ENCODE data around the gene RAB29.

RAB29 gene

DNA sequence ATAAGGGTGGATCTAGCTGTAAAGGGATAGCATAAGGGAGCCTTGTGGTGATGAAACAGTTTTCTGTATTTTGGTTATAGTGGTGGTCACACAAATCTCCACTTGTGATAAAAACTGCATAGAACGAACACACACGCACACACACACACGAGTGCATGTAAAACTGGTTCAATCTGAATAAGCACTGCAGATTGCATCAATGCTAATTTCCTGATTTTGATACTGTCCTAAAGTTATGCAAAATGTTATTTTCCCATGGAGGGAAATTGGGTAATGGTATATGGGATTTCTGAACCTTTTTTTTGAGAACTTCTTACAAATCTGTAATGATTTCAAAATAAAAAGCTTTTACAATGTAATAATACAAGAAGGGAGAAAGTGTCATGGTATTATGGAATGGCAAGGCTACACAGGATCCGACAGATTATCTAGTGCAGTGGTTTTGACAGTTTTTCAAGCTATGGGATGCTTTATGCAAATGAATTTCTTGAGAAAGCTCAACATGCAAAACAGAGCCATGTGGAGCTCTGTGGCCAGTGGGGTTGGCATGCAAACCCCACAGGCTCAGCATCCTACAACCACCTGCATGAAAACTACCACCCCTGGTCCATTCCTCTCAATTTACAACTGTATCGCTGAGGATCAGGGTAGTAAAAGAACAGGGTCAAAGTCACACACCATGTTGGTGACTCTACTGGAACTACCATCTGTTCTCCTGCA lies 18.9 kb upstream of the RAB29 start:
- no peak for DNase-seq

DNA sequence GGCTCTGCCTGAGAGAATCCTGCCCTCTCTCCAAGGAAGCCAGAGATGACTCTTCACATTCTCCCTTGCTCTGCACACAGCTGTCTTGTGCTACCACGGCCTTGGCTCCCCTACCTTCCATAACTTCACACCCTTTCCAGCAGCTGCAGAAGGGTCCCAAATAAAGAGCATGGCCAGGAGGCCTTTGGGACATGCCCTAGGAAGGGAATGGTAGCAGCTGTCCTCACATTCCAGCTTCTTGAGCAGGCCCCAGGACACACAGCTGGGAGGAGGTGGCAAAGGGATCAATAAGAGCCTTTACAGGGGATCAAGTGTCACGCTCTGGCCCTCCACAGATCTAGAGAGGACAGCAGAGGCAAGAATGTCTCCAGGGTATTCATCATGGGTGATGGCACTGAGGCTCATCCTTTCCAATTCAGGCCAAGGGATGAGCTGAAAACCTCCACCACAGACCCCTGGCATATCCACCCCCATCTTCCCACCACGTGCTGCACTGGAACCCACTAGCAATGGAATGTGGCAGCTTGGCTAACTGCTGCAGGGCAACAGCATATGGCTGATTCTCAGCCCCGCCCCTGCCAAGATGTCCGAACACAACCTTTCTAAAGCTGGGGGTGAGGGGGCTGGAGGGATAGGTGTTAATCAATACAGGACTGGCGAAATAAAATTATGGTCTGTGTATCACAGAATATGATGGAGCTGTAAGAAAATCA lies 17.8 kb upstream of the RAB29 start:
- DNase-seq = no peak

DNA sequence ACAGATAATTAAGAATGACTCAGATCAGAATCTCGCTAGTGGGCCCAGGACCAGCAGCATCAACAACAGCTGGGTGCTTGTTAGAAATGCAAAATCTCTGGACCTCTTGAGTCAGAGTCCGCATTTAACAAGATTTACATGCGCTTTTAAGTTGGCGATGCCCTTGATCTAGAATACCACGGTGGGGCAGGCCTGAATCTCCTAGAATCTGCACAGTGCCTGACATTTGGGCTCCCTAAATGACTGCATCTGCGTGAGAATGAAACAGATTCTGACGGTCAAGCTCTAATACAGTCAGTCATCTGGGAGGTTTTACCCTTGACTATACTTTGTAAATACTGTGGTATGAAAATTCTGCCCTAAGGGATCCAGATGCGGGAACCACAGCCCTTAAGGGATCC lies 17.2 kb upstream of the RAB29 start:
- no peak for DNase-seq

DNA sequence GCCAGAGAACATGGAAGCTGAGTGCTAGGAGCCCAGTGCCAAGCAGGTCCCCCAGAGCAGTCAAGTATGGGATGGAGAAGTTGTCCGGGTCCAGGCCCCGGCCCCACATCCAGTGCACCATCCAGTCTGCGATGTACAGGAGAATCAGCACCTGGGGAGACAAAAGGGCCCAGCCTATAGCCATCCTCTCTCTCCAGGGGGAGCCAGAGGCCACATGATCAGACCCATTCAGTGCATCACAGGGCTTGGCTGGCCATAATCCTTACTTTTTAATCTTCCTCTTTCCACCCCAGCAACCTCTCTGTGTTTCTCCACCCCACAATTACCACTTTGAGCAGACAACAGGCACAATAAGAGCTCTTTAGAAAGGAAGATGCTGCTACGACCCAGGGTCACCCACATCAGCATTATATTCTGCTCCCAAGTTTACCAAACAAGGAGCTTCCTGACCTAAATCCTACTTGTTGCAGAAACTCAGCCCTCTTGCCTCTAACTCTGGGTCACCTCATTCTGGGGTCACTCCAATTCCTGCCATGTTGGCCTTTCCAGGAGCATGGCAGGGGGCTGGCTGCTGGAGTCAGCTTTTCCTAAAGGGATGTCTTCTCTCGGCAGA lies 16.4 kb upstream of the RAB29 start:
- DNase-seq = peak; percentile 43

DNA sequence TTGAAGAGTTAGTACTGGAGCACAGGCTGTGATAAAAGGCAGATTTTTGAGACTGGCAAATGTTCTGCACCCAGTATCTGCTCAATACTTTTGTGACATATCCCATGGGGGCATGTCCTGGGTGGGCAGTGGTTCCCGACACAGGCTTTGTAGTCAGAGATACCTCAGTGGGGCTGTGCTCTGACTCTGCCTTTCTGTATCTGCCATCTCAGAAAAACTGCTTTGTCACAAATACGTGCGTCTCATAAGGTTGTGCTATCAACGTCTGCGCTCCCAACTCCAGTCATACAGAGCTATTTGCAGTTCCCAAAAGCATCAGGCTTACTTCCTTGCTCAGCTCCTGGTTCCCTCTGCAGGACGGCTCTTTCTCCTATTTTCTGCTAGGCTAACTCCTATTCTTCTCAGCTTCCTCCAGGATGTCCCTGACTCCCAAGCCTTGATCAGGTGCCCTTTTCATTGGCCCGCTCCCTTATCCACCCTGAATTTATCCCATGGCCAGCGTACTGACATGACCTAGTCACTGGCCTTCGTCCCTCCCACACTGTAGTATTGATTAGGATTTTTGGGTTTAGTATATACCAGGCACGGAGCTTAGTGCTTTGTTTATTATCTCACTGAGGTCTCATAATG lies 12.1 kb upstream of the RAB29 start:
- DNase-seq = no peak

DNA sequence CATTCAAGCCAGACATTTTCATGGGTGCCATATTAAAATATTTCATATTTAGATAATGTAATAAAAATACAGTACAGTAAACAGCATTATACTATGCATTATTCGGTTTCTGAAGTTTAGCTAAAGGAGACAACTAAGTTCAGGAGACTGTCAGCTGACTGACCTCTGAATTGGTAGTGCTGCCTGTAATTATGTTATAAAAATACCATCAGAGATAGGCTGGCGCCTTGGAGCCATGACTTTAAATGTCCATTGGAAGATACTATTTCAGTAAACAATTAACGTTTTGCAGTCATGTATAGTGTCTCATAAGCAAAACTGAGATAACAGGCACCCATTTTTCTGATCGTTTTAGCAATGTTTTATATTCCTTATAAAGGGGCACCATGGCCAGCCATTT lies 11.3 kb upstream of the RAB29 start:
- no peak for DNase-seq

DNA sequence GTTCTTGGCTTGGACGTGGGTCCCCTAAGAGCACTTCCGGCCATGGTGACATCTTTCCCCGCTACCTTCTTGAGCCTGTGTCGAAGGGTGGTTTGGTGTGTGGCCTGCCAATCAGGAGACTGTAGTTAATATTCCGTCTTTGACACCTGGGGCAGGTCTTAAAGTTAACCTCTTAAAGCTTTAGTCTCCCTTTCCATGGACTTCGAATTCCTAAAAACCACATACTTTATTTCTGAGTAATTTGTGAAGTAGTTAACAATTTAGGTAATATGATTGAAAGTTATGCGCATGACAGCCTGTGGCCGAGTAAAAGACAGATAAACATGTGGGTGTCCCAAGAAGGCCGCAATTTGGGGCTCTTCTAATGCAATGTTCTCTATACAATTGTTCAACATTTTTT lies 10.2 kb upstream of the RAB29 start:
- no peak for DNase-seq

DNA sequence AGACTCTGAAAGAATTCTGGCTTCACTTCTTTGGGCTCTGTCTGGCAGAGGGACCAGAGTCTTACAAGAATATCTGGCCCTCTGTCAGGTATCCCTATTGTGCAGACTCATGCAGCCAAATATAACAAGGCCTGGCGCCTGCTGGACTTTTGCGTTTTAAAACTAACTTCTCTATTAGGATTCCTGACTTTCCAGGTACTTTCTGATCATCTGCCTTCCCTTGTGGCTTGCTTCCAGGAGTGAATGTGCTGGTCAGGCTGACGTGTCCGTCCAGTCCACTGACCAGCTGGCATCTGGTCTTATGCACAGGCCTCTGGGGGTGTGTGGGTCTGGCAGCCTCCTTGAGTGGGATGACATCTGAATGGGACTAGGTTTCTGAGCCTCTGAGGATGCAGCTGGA lies 8.6 kb upstream of the RAB29 start:
- DNase-seq = no peak

DNA sequence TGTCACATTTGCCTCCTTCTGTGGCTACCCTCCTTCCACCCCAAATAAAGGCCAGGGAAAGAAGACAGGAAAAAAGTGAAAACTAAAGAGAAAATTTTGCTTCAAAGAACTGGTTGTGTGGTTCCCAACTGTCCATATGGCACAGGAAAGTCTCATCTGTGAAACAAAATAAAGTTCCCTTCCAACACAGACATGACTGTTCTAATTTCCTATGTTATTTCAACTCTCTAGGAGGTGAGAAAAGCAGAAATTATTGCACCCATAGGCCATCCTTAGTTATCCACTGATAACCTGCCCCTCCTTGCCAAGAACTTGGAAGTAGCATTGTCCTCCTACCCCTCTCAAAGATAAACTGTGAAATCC lies 8.1 kb upstream of the RAB29 start:
- DNase-seq = no peak

DNA sequence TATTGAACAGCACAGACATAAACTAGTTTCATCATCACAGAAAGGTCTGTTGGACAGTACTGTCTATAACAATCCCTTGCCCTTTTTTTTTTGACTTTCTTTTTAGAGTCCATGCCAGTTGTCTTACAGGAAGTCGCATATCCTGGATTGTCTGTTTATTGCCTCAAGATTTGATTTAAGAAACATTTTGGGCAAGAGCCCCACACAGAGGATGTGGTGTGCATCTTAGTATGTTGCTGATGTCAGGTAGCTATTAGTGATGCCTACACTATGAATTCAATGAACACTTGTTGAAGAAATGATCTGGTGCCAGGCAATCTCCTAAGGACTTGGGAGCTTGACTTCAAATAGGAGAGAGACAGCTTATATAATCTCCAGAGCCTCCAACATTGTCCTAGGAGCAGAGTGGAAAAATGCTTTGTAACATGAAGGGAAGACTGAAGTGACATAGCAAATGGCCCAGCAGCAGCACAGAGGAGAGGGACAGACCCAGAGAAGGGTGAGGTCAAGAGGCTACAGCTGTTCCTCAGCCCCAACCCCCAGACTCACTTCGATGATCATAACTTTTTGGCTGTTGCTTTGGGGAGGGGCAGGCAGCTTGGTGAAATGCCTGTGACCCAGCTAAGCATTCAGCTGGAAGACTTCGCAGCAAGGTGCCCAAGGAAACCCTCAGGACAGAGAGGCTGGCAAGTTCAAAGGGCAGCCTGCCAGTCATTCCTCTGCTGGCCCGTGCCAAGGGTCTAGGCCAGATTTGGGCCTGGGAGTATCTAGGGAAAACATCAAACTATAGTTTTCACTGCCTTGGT lies 7.5 kb upstream of the RAB29 start:
- peak; percentile 28 for DNase-seq

DNA sequence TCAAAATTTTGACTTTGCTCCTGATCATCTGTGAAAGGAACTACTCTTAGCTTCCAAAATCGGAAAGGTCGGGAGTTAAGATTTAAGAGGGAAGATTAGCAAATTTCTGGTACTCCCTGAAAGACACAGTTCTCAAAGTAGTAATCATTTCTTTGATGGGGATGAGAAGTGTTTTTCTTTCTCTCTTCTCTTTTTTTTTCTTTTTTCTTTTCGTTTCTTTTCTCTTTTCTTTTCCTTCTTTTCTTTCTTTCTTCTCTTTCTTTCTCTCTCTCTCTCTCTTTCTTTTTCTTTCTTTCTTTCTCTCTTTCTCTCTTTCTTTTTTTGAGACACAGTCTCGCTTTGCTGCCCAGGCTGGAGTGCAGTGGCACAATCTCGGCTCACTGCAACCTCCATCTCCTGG lies 5.1 kb upstream of the RAB29 start:
- no peak for DNase-seq

DNA sequence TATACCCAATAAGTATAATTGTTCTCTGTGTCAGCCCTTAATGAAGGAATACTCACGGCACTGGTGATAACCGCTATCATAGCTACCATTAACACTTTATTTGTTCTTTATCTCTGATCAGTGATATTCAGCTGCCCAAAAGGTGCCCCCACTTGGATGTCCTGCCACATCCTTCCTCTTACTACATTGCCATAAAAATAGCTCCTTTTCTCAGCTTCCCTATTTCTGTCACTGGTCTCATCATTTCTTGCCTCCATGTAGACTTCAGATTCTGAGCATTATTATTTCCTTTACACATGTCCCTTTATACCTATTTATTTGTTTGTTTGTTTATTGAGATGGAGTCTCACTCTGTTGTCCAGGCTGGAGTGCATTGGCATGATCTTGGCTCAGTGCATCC lies 2.7 kb upstream of the RAB29 start:
- DNase-seq = no peak

DNA sequence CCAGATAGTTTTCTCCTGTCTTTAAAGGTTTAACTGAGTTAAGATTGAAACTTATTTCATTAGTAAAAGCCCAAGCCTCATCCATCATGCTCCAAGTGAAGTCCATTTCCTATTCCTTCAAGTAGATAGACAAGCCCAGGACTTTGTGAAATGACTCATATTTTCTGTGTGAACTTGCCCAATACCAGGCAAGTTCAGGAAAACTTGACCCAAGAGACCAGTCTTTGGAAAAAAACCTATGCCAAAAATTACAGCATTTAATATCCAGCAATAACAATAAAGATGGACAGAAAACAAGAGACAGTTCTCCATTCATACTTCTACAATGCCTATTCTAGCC lies 405 bp upstream of the RAB29 start:
- no peak for DNase-seq

DNA sequence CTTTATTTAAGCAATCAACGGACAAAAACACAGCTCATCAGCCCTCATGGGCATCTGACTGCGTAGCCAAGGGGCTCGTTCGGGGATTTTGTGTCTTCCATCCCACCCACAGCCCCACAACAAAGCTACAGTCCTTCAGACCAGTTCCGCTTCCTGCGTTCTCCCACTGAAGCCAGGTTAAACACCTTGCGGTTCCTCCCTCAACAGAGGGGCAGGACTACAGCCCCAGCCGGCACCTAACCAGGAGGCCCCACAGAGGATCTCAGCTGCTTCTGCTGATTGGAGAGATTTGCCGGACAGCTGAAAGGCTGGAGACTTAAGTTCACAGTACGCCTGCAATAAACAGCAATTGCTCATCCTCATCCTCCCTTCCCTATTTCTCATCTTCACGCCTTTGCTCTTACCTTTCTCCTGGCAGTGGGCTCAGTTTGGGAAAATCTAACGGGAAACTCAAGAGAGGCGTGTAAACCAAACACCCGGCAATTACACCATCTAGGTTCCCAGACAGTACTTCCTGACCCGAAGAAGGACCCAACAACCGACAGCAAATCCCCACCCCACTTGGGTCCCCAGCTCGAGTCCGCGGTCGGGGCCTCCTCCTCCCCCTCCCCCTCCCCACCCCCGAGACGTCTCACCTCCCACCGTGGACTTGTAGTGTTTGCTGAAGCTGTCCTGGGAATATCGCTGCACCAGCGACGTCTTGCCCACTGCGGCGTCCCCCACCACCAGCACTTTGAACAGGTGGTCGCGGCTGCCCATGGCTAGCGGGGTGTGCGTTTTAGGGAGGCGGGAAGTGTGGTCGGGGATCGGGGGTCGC lies 876 bp downstream of the RAB29 start:
- peak; percentile 51 for DNase-seq

DNA sequence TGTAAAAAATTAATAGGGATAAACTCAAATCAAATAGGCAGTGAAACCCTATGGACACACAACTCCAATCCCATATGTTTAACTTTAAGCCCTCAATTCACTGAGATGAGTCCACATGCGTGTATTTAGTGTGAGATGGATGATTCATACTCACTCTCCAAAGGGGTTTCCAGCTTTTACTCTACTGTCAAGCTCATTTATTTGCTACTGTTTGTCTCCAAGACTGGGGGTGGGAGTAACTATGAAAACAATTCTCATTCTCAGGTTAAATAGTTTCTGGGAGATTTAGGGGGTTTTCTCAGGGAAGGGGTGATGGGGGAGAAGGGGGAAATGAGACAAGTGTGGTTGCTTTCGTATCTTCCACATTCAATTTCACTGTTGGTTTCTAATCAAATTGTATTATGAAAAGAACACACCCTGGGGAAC lies 2.7 kb downstream of the RAB29 start:
- DNase-seq = no peak

DNA sequence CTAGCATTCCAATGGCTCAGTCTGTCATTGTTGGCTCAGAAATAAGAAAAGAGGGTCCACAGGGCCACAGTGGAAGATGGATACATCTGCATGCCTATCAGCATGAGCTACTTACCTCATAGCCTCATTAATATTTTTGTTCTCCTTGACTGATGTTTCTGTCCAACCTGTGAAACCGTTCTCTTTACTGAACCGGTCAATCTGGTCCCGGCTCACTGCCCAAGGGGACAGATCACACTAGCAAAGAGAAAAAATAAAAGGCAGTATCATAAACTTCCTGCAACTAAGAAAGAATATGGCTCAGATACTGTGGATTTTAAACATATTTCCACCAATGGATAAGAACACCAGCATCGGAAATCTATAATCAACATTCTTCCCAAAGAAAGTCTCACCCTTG lies 4.7 kb downstream of the RAB29 start:
- DNase-seq = no peak

DNA sequence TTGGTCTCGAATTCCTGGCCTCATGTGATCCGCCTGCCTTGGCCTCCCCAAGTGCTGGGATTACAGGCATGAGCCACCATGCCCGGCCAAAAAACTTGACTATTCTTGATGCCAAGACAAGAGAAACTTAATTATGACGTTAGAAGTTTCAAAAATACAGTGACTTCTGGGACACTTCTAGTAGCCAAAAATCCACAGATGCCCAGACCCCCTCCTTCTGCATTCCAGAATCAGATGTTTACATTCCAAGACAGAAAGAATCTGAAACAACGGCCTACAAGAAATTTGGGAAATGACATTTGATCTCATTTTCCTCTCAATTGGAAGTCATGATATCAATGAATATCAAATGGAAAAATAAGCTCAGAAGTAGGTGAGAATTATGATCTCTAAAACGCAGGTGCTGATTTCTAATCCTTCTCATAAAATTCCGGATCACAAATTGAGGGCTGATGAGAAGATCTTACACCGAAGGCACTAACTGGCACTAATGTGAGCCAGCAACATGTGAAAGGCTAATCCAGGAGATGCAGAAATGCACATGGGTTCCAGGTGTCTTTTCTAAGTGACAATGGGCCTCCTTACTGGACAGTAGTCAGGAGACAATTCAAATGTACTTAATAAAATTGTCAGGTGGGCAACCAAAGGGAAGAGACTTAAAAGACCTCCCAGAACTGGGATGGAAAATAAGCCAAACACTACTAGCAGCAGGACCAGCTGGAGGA lies 5.5 kb downstream of the RAB29 start:
- no peak for DNase-seq

DNA sequence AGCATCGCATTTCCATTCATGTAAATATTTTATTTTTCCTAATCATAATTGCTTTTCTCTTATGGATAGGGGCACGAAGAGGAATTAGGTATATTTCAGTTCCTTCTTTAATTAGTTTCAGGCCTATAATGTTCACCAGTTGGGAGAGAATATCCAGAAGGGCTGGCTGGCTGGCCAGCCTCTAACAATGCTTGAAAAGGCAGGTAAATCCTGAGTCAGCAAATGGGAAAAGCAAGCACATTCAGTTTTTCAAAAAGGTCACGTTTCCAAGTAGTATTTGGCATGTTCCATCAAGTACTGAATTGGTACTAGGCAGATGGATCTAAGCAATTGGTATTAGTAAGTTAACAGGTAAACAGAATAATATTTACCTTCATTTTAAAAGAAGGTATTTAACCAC lies 8.0 kb downstream of the RAB29 start:
- no peak for DNase-seq

DNA sequence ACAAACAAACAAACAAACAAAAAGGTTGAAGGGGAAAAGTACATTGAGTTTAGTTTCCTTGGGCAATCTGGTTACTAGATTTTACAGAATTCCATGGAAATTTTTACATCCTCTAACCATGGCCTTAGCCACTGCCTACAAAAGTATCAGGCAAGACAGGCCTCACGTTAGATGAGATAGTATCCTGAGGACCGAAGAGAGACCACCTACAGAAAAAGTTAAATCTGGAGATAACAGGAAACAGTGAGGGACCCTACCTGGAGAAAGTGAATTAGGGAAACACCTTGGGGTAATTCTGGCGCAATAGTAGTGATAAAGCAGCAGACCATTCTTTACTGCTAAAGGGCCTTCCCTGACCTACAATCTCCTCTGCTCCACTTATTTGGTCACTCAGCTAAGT lies 8.7 kb downstream of the RAB29 start:
- DNase-seq = no peak

DNA sequence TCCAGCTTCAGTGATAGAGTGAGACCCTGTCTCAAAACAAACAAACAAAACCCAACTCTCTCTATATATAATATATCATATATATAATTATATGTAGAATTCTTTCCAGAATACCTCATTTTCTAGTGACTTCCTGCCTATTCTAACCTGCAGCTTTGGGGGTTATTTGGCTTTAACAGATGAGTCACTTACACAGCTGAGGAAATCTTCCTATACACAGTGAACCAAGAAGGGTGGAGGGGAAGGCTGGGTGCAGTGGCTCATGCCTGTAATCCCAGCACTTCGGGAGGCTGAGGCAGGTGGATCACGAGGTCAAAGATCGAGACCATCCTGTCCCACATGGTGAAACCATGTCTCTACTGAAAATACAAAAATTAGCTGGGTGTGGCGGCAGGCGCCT lies 9.2 kb downstream of the RAB29 start:
- no peak for DNase-seq

DNA sequence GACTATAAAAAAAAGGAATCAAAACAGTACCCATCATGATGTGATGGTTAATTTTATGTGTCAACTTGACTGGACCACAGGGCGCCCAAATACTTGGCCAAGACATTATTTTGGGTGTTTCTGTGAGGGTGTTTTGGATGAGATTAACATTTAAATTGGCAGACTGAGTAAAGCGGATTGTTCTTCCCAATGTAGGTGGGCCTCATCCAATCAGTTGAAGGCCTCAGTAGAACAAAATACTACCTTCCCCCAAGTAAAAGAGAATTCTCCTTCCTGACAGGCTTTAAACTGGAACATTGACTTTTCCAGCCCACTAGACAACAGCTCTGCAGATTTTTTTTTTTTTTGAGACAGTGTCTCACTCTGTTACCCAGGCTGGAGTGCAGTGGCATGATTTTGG lies 10.7 kb downstream of the RAB29 start:
- no peak for DNase-seq

DNA sequence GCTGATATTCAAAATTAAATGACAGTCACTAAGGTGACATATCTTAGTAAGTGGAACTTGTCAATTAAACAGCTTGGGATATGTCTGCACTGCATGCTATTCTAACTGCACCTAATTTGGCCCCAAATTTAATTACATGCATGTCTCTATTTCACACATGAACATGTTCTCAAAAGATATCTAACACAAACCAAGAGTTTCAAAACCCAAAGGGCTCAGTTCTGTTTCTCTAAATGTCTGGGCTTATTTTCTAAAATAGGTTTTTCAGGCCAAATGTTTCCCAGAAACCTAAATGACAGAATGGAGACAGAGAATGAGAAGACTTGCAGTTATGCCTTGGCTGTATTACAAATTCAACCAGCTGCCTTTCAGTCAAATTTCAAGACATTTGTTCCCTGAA lies 11.3 kb downstream of the RAB29 start:
- no peak for DNase-seq

Data from central memory CD4-positive, alpha-beta T cell (primary cell).